GM12878 (cell line): Measurements from ENCODE around the gene FOXRED2. TPM values are rescaled to one million over a fixed set of nuclear protein-coding genes. Genes with fewer than 3 reads are reported as not detected.

ENCODE experiments used
- ATAC-seq: fragments of 200-7000 bp; cut with Tn5 transposase; 3 replicates; pipeline ENCODE4 v1.9.1; 2020; ENCODE audit warnings: mild to moderate bottlenecking, moderate library complexity
- BruUV-seq: library from RNA; stranded (reverse); fragments of 400-500 nt; replicated peaks from 2 replicates; lab custom pipeline; 2021; lab: Mats Ljungman, UMichigan
- CTCF ChIA-PET: fragments of 300-600 bp; sonication (Branson Sonifier 250); formaldehyde crosslinking; extraction: SDS; loops from one replicate; lab custom pipeline; 2021; ENCODE audit warnings: inconsistent platforms; lab: Yijun Ruan, JAX
- POLR2A ChIA-PET: fragments of 350-600 bp; formaldehyde crosslinking; extraction: SDS; loops from one replicate; lab custom pipeline; 2021; ENCODE audit warnings: inconsistent platforms; lab: Charles Lee
- RAD21 ChIA-PET: fragments of 300-600 bp; sonication (Branson Sonifier 250); formaldehyde crosslinking; loops from one replicate; lab custom pipeline; 2023; ENCODE audit warnings: antibody characterized with exemption; ENCODE audit not compliant: unreplicated experiment; lab: Charles Lee
- SMC1A ChIA-PET: fragments of 300-600 bp; sonication (Branson Sonifier 250); formaldehyde crosslinking; loops from one replicate; lab custom pipeline; 2023; ENCODE audit not compliant: unreplicated experiment, uncharacterized antibody; lab: Charles Lee
- DNase-seq: peaks from one replicate; pipeline ENCODE4 v3.0.0-alpha.2; 2011; ENCODE audit warnings: low read depth, low spot score
- FAIRE-seq: peaks from 3 replicates; lab custom pipeline; 2011; peaks lifted over from hg19 to GRCh38; lab: Jason Lieb, UNC
- H2AFZ ChIP-seq: 2 replicates; pipeline ENCODE4 v1.6.0; 2011; ENCODE audit warnings: low read depth, low read length, control low read depth; ENCODE audit not compliant: control insufficient read depth
- H3K27ac ChIP-seq: 2 replicates; pipeline ENCODE4 v1.5.1; 2011; ENCODE audit warnings: control low read depth; ENCODE audit not compliant: control insufficient read depth, insufficient read depth
- H3K27me3 ChIP-seq, 2 experiments: replicated peaks in 1 of 2; 2 replicates each; pipeline versions ENCODE4 v1.6.0 to v1.6.1; 2011; ENCODE audit warnings: low read length in 1 of 2; ENCODE audit not compliant: control insufficient read depth in 2 of 2, insufficient read depth in 2 of 2
- H3K36me3 ChIP-seq, 2 experiments: 2 replicates each; pipeline ENCODE4 v1.5.1; 2011; ENCODE audit warnings: low read length in 1 of 2; ENCODE audit not compliant: control insufficient read depth in 2 of 2, insufficient read depth in 2 of 2
- H3K4me1 ChIP-seq: 2 replicates; pipeline ENCODE4 v1.6.1; 2011; ENCODE audit warnings: mild to moderate bottlenecking, low read length, moderate library complexity, mixed read lengths; ENCODE audit not compliant: control insufficient read depth, insufficient read depth
- H3K4me2 ChIP-seq: 2 replicates; pipeline ENCODE4 v1.6.0; 2011; ENCODE audit warnings: control low read depth; ENCODE audit not compliant: control insufficient read depth, insufficient read depth
- H3K4me3 ChIP-seq: fragments of 200-600 bp; sonication (generic); 2 replicates; pipeline ENCODE4 v1.5.1; 2016
- H3K79me2 ChIP-seq: 2 replicates; pipeline ENCODE4 v1.6.0; 2011; ENCODE audit warnings: low read length; ENCODE audit not compliant: control insufficient read depth, insufficient read depth
- H3K9ac ChIP-seq: 2 replicates; pipeline ENCODE4 v1.8.0; 2011; ENCODE audit warnings: low read length, control low read depth, mixed read lengths; ENCODE audit not compliant: control insufficient read depth, insufficient read depth
- H3K9me3 ChIP-seq: replicated peaks from 3 replicates; pipeline ENCODE4 v1.5.1; 2011; ENCODE audit warnings: mild to moderate bottlenecking, low read length; ENCODE audit not compliant: control insufficient read depth, insufficient read depth
- H4K20me1 ChIP-seq: 2 replicates; pipeline ENCODE4 v1.6.0; 2011; ENCODE audit not compliant: control insufficient read depth, insufficient read depth
- CEBPB ChIP-seq, 2 experiments: fragments of 150-350 bp in 1 of 2; IDR thresholded peaks; 2 replicates each; pipeline ENCODE4 v1.6.1; 2012 to 2014; ENCODE audit warnings: low read depth in 2 of 2, low read length in 2 of 2, borderline replicate concordance in 1 of 2, inconsistent platforms in 1 of 2
- CTCF ChIP-seq, 3 experiments: IDR thresholded peaks in 2 of 3; conservative IDR thresholded peaks in 1 of 3; 2 replicates each; pipeline ENCODE4 v1.5.1; 2011; ENCODE audit warnings: low read depth in 3 of 3, low read length in 3 of 3, mild to moderate bottlenecking in 3 of 3, control low read depth in 2 of 3, moderate library complexity in 2 of 3, inconsistent platforms in 1 of 3, mixed read lengths in 1 of 3; ENCODE audit not compliant: control insufficient read depth in 2 of 3, insufficient read depth in 1 of 3; ENCODE audit errors: extremely low read depth in 1 of 3
- DPF2 ChIP-seq: fragments of 450-650 bp; IDR thresholded peaks from 2 replicates; pipeline ENCODE4 v1.6.1; 2017; ENCODE audit warnings: mild to moderate bottlenecking
- IKZF1 ChIP-seq: fragments of 450-650 bp; conservative IDR thresholded peaks from 2 replicates; pipeline ENCODE4 v1.6.1; 2017; ENCODE audit warnings: antibody characterized with exemption, mild to moderate bottlenecking
- MAX ChIP-seq: IDR thresholded peaks from 2 replicates; pipeline ENCODE4 v1.6.1; 2012; ENCODE audit warnings: low read depth, low read length, improper control_type of control experiment
- MTA3 ChIP-seq: IDR thresholded peaks from 2 replicates; pipeline ENCODE4 v1.6.1; 2012; ENCODE audit warnings: low read length, inconsistent platforms, borderline replicate concordance
- NFYA ChIP-seq: IDR thresholded peaks from 2 replicates; pipeline ENCODE4 v1.6.1; 2011; ENCODE audit warnings: low read depth, mild to moderate bottlenecking, low read length, improper control_type of control experiment, borderline replicate concordance
- PBX3 ChIP-seq: IDR thresholded peaks from 2 replicates; pipeline ENCODE4 v1.6.1; 2011; ENCODE audit warnings: mild to moderate bottlenecking, low read depth, low read length, moderate library complexity; ENCODE audit not compliant: insufficient replicate concordance
- PKNOX1 ChIP-seq: fragments of 450-650 bp; IDR thresholded peaks from 2 replicates; pipeline ENCODE4 v1.6.1; 2016; ENCODE audit warnings: mild to moderate bottlenecking
- SMARCA5 ChIP-seq: fragments of 450-650 bp; IDR thresholded peaks from 2 replicates; pipeline ENCODE4 v1.6.1; 2017; ENCODE audit warnings: mild to moderate bottlenecking
- YBX1 ChIP-seq: fragments of 450-650 bp; IDR thresholded peaks from 2 replicates; pipeline ENCODE4 v1.6.1; 2016; ENCODE audit warnings: antibody characterized with exemption
- ZNF687 ChIP-seq: fragments of 450-650 bp; IDR thresholded peaks from 2 replicates; pipeline ENCODE4 v1.6.1; 2017; ENCODE audit warnings: mild to moderate bottlenecking, moderate library complexity
- WGBS: methylation state at CpG from one replicate; pipeline ENCODE4 v1.1.6; 2016; ENCODE audit warnings: low lambda C conversion rate; ENCODE audit not compliant: insufficient replicate concordance, insufficient coverage; ENCODE audit errors: missing lambda C conversion rate; 5-methylcytosine and 5-hydroxymethylcytosine counted together
- in situ Hi-C: fragments of 300-500 bp; cut with MboI; formaldehyde crosslinking; loops from 9 replicates; pipeline ENCODE4 v1.14.3; 2018; ENCODE audit warnings: mixed read lengths
- intact Hi-C: fragments of 100-400 bp; cut with micrococcal nuclease; formaldehyde crosslinking; loops from one replicate; pipeline ENCODE4 v1.14.2; 2022; ENCODE audit not compliant: unreplicated experiment
- polyA plus RNA-seq, 11 experiments: library from polyadenylated mRNA; depleted of rRNA in 4 of 11; unstranded in 6 of 11; stranded (reverse) in 5 of 11; fragments of >200 nt; fragmentation: Nextera tagmentation in 4 of 11; fragmentation: Illumina TruSeq in 1 of 11; extraction: Ambion mirVana in 4 of 11; extraction: Trizol in 1 of 11; gene quantifications; 1 replicate in 1 of 11; 2 replicates in 10 of 11; pipeline versions ENCODE4 v1.2.1 to v1.2.3, GENCODE V29; 2011 to 2016; ENCODE audit warnings: inconsistent platforms in 2 of 11, missing spikeins in 2 of 11, low read depth in 1 of 11
- total RNA-seq, 4 experiments: library from RNA; depleted of rRNA in 3 of 4; stranded (reverse); fragments of >200 nt in 3 of 4; fragmentation: Illumina TruSeq in 1 of 4; extraction: Trizol in 1 of 4; gene quantifications; 2 replicates each; pipeline versions ENCODE4 v1.2.1 to v1.2.3, GENCODE V29; 2013 to 2021

Gene FOXRED2
- total and polyA plus RNA-seq, 10 of the 15 experiments (the other 5 are each of a cell fraction or from before 2014, with no cell fraction given): 1.8 to 28.8 (median 7.6) TPM

- WGBS: 52% methylated on average over 9 of the region's 9 CpGs
- TF ChIP-seq IKZF1: no peak
- TF ChIP-seq PKNOX1: no peak
- 0 out of 2 replicates have a peak, but pooled peaks have one; percentile 8 for TF ChIP-seq SMARCA5
- TF ChIP-seq ZNF687: 0 out of 2 replicates have a peak, but pooled peaks have one; percentile 2
- TF ChIP-seq PBX3: no peak
- TF ChIP-seq CTCF (IDR thresholded peaks at IDR 0.05 in 2 of 3, conservative IDR thresholded peaks at IDR 0.05 in 1 of 3; ENCODE audit: control insufficient read depth in 2 of 3, extremely low read depth in 1 of 3, insufficient read depth in 1 of 3, low read depth in 3 of 3, low read length in 3 of 3): 0 out of 6 replicates have a peak, but pooled peaks of 1 of the 3 experiments have one; percentile 10
- TF ChIP-seq CEBPB (IDR thresholded peaks at IDR 0.05; ENCODE audit: borderline replicate concordance in 1 of 2, low read depth in 2 of 2, low read length in 2 of 2): no peak
- TF ChIP-seq NFYA: no peak
- no peak for TF ChIP-seq MTA3
- 0 out of 2 replicates have a peak, but pooled peaks have one; percentile 6 for TF ChIP-seq MAX
- no peak for TF ChIP-seq YBX1
- TF ChIP-seq DPF2: peak; percentile 10
These were observed 54.4 kb downstream of the FOXRED2 start for GRCh38 chr22:36452250-36452977.

More at GRCh38 chr22:36452250-36452977, 54.4 kb downstream of the FOXRED2 start:
- intact Hi-C loops (loop anchor here (2.0 to 5.0 kb wide), 2 partner anchors 28 to 120 kb away; partner anchors contain the start of gene TXN2), in situ Hi-C loops (no loop called here)
- ChIA-PET SMC1A (interaction anchor here (0.8 to 1.3 kb wide), 6 partner anchors 11 to 124 kb away, joined by 3 to 9 read pairs (median 5); no protein-coding TSS in a partner anchor), RAD21 (interaction anchor here (1.0 to 1.5 kb wide), 6 partner anchors 17 to 121 kb away, joined by 3 to 9 read pairs (median 5); no protein-coding TSS in a partner anchor), CTCF (interaction anchor here (0.9 to 2.2 kb wide), 6 partner anchors 10 to 152 kb away, joined by 3 to 11 read pairs (median 4); no protein-coding TSS in a partner anchor), POLR2A (interaction anchor here (0.8 to 1.9 kb wide), 8 partner anchors 29 to 123 kb away, joined by 3 to 7 read pairs (median 4); partner anchors contain the start of genes MYH9 and TXN2)
- Histone ChIP-seq H3K9me3 (no peaks in the 10 kb centered on the region), H2AFZ (peak overlapping the region; percentile 39; the same call in 1 of the 2 replicates), H3K27me3 (no peaks in the 10 kb centered on the region), H3K9ac (peak overlapping the region; percentile 18), H3K79me2 (no peaks in the 10 kb centered on the region; the same call in 1 of the 2 replicates), H3K4me1 (peaks cover 37% of the 10 kb centered on the region), H3K4me3 (no peak overlapping the region), H4K20me1 (no peaks in the 10 kb centered on the region), H3K4me2 (peak overlapping the region; percentile 24; the same call in 1 of the 2 replicates), H3K27ac (peak overlapping the region; percentile 43), H3K36me3 (no peaks in the 10 kb centered on the region)
- ATAC-seq: no peak
- no peak for DNase-seq
- no TSS peak for BruUV-seq
- FAIRE-seq: no peak
